HFFc6 (cell line): Measurements from ENCODE around the gene ASXL2. TPM values are rescaled to one million over a fixed set of nuclear protein-coding genes. Genes with fewer than 3 reads are reported as not detected.

Experiments used
- DNase-seq: peaks from one replicate; pipeline ENCODE4 v3.0.0-alpha.2; 2018
- H3K27ac Mint-ChIP-seq: 2 replicates; pipeline ENCODE4 v1.8.0; 2020; ENCODE audit warnings: mild to moderate bottlenecking, mixed read lengths
- H3K27me3 Mint-ChIP-seq: 2 replicates; pipeline ENCODE4 v1.8.0; 2021; ENCODE audit warnings: mild to moderate bottlenecking, moderate library complexity, mixed read lengths; ENCODE audit not compliant: insufficient read depth
- H3K36me3 Mint-ChIP-seq: 2 replicates; pipeline ENCODE4 v1.8.0; 2021; ENCODE audit warnings: low read depth, mixed read lengths
- H3K4me1 Mint-ChIP-seq: 2 replicates; pipeline ENCODE4 v1.8.0; 2020; ENCODE audit warnings: low read depth, mixed read lengths
- H3K4me3 Mint-ChIP-seq: 2 replicates; pipeline ENCODE4 v1.8.0; 2020; ENCODE audit warnings: mild to moderate bottlenecking, moderate library complexity, mixed read lengths
- H3K9me3 Mint-ChIP-seq: 2 replicates; pipeline ENCODE4 v1.8.0; 2020; ENCODE audit warnings: mild to moderate bottlenecking, mixed read lengths
- CTCF ChIP-seq: fragments of 200-600 bp; sonication (generic); IDR thresholded peaks from 2 replicates; pipeline ENCODE4 v1.5.0; 2021; ENCODE audit warnings: antibody characterized with exemption, mild to moderate bottlenecking
- total RNA-seq, 6 experiments: library from RNA; stranded (reverse); fragmentation: NEBNext Ultra II Directional; extraction: Animal tissue kit (Norgen Biotek cat#: 25700); gene quantifications; 2 replicates in 1 of 6; 3 replicates in 5 of 6; pipeline ENCODE4 v1.2.3, GENCODE V29; 2021

The ASXL2 gene
- total RNA-seq, 6 experiments from 2014 or later = 24.6 to 29.6 (median 26.6) TPM

- Mint-ChIP-seq H3K27me3 (no peaks in the 10 kb centered on the region; the same call in 1 of the 2 replicates), H3K9me3 (no peaks in the 10 kb centered on the region), H3K27ac (no peak overlapping the region), H3K36me3 (peaks cover 4% of the 10 kb centered on the region; the same call in 1 of the 2 replicates), H3K4me3 (no peak overlapping the region), H3K4me1 (no peaks in the 10 kb centered on the region)
- DNase-seq = no peak
- no peak for TF ChIP-seq CTCF
These were observed 93.9 kb downstream of the ASXL2 start for GRCh38 chr2:25784404-25784803.

GRCh38 chr2:25777077-25777476, 101.2 kb downstream of the ASXL2 start:
- H3K4me3 Mint-ChIP-seq = no peak overlapping the region
- H3K4me1 Mint-ChIP-seq = no peaks in the 10 kb centered on the region
- no peaks in the 10 kb centered on the region; the same call in 1 of the 2 replicates for H3K36me3 Mint-ChIP-seq
- DNase-seq = no peak
- no peaks in the 10 kb centered on the region for H3K9me3 Mint-ChIP-seq
- peaks cover 2% of the 10 kb centered on the region for H3K27me3 Mint-ChIP-seq
- no peak for TF ChIP-seq CTCF
- no peak overlapping the region for H3K27ac Mint-ChIP-seq

GRCh38 chr2:25772078-25772477, 106.2 kb downstream of the ASXL2 start:
- Mint-ChIP-seq H3K9me3 (no peaks in the 10 kb centered on the region), H3K27me3 (peaks cover 2% of the 10 kb centered on the region; the same call in 1 of the 2 replicates), H3K27ac (no peak overlapping the region), H3K4me3 (no peak overlapping the region), H3K4me1 (no peaks in the 10 kb centered on the region), H3K36me3 (peaks cover 7% of the 10 kb centered on the region; the same call in 1 of the 2 replicates)
- DNase-seq = no peak
- no peak for TF ChIP-seq CTCF

- H3K27ac Mint-ChIP-seq = no peak overlapping the region
- no peaks in the 10 kb centered on the region for H3K9me3 Mint-ChIP-seq
- no peak overlapping the region for H3K4me3 Mint-ChIP-seq
- peaks cover 6% of the 10 kb centered on the region for H3K36me3 Mint-ChIP-seq
- DNase-seq = no peak
- peaks cover 3% of the 10 kb centered on the region for H3K27me3 Mint-ChIP-seq
- no peaks in the 10 kb centered on the region for H3K4me1 Mint-ChIP-seq
- TF ChIP-seq CTCF = no peak
These were observed 114.7 kb downstream of the ASXL2 start for GRCh38 chr2:25763575-25763974.

GRCh38 chr2:25760297-25760696, 118.0 kb downstream of the ASXL2 start:
- Mint-ChIP-seq H3K4me3 (no peak overlapping the region), H3K27me3 (peaks cover 3% of the 10 kb centered on the region), H3K9me3 (no peaks in the 10 kb centered on the region), H3K36me3 (peaks cover 5% of the 10 kb centered on the region), H3K27ac (no peak overlapping the region), H3K4me1 (no peaks in the 10 kb centered on the region)
- DNase-seq = no peak
- no peak for TF ChIP-seq CTCF

GRCh38 chr2:25758348-25758747, 119.9 kb downstream of the ASXL2 start:
- DNase-seq = no peak
- Mint-ChIP-seq H3K27ac (no peak overlapping the region), H3K27me3 (peaks cover 3% of the 10 kb centered on the region), H3K4me3 (no peak overlapping the region), H3K36me3 (peaks cover 13% of the 10 kb centered on the region), H3K9me3 (no peaks in the 10 kb centered on the region), H3K4me1 (peaks cover 4% of the 10 kb centered on the region; the same call in 1 of the 2 replicates)
- TF ChIP-seq CTCF = no peak
